IMR-90 (cell line): ENCODE measurements around the gene TMEM135. TPM values are rescaled to one million over a fixed set of nuclear protein-coding genes. Genes with fewer than 3 reads are reported as not detected.

Experiments
- ATAC-seq: fragments of 200-7000 bp; cut with Tn5 transposase; 2 replicates; pipeline ENCODE4 v1.9.1; 2020; ENCODE audit warnings: low read depth, mild to moderate bottlenecking, moderate library complexity
- BruUV-seq: library from RNA; stranded (reverse); fragments of 400-500 nt; replicated peaks from 2 replicates; lab custom pipeline; 2021; lab: Mats Ljungman, UMichigan
- CTCF ChIA-PET: fragments of 300-600 bp; formaldehyde crosslinking; extraction: SDS; loops from one replicate; lab custom pipeline; 2021; ENCODE audit warnings: antibody characterized with exemption; lab: Yijun Ruan, JAX
- POLR2A ChIA-PET: fragments of 300-600 bp; sonication (Branson Sonifier 250); formaldehyde crosslinking; loops from one replicate; lab custom pipeline; 2022; ENCODE audit warnings: antibody characterized with exemption; ENCODE audit not compliant: unreplicated experiment; lab: Charles Lee
- DNase-seq: peaks from one replicate; pipeline ENCODE4 v3.0.0; 2013
- H2AFZ ChIP-seq: replicated peaks from 2 replicates; pipeline ENCODE3; 2013; ENCODE audit warnings: low read length, mild to moderate bottlenecking; ENCODE audit not compliant: poor library complexity
- H2AK5ac ChIP-seq: 2 replicates; pipeline ENCODE4 v1.6.1; 2013; ENCODE audit warnings: low read depth, low read length, inconsistent platforms
- H2AK9ac ChIP-seq: replicated peaks from 2 replicates; pipeline ENCODE3; 2013; ENCODE audit warnings: mild to moderate bottlenecking, low read depth, low read length, moderate library complexity; ENCODE audit not compliant: poor library complexity
- H2BK120ac ChIP-seq: 2 replicates; pipeline ENCODE4 v1.6.1; 2013; ENCODE audit warnings: low read depth, low read length, inconsistent platforms
- H2BK15ac ChIP-seq: 3 replicates; pipeline ENCODE4 v1.6.1; 2013; ENCODE audit warnings: low read depth, low read length, inconsistent platforms
- H2BK20ac ChIP-seq: 2 replicates; pipeline ENCODE4 v1.6.1; 2013; ENCODE audit warnings: low read depth, mild to moderate bottlenecking, inconsistent platforms, low read length, moderate library complexity
- H2BK5ac ChIP-seq: 2 replicates; pipeline ENCODE4 v1.6.1; 2013; ENCODE audit warnings: mild to moderate bottlenecking, low read depth, low read length, inconsistent platforms; ENCODE audit not compliant: poor library complexity, severe bottlenecking
- H3K14ac ChIP-seq: replicated peaks from 2 replicates; pipeline ENCODE4 v1.6.1; 2013; ENCODE audit warnings: low read depth, low read length, inconsistent platforms
- H3K18ac ChIP-seq: 2 replicates; pipeline ENCODE4 v1.6.1; 2013; ENCODE audit warnings: low read depth, low read length, control low read depth
- H3K23ac ChIP-seq: 2 replicates; pipeline ENCODE4 v1.6.1; 2013; ENCODE audit warnings: low read depth, low read length, inconsistent platforms
- H3K27ac ChIP-seq: 2 replicates; pipeline ENCODE4 v1.5.1; 2013; ENCODE audit warnings: mild to moderate bottlenecking, control low read depth, low read length; ENCODE audit not compliant: insufficient read depth
- H3K27me3 ChIP-seq: 2 replicates; pipeline ENCODE4 v1.6.1; 2013; ENCODE audit warnings: low read length; ENCODE audit not compliant: control insufficient read depth, insufficient read depth
- H3K36me3 ChIP-seq: 2 replicates; pipeline ENCODE4 v1.6.1; 2013; ENCODE audit warnings: low read length, mixed read lengths; ENCODE audit not compliant: control insufficient read depth, insufficient read depth
- H3K4ac ChIP-seq: 2 replicates; pipeline ENCODE4 v1.6.1; 2013; ENCODE audit warnings: low read depth, low read length, inconsistent platforms
- H3K4me1 ChIP-seq: 2 replicates; pipeline ENCODE4 v1.6.1; 2013; ENCODE audit warnings: low read length, mixed read lengths; ENCODE audit not compliant: control insufficient read depth, insufficient read depth
- H3K4me2 ChIP-seq: 2 replicates; pipeline ENCODE4 v1.6.1; 2013; ENCODE audit warnings: low read depth, mild to moderate bottlenecking, control low read depth, low read length, moderate library complexity
- H3K4me3 ChIP-seq: 2 replicates; pipeline ENCODE4 v1.5.1; 2013; ENCODE audit warnings: low read depth, mild to moderate bottlenecking, control low read depth, low read length, moderate library complexity; ENCODE audit not compliant: insufficient read depth
- H3K56ac ChIP-seq: 2 replicates; pipeline ENCODE4 v1.6.1; 2013; ENCODE audit warnings: low read length, inconsistent platforms; ENCODE audit not compliant: insufficient read depth; ENCODE audit errors: extremely low read depth
- H3K79me1 ChIP-seq, 2 experiments: 2 replicates each; pipeline ENCODE4 v1.6.1; 2013; ENCODE audit warnings: low read length in 2 of 2, inconsistent platforms in 1 of 2, low read depth in 1 of 2
- H3K9ac ChIP-seq: 2 replicates; pipeline ENCODE4 v1.6.1; 2013; ENCODE audit warnings: low read depth, low read length, control low read depth
- H3K9me1 ChIP-seq: 2 replicates; pipeline ENCODE4 v1.6.1; 2013; ENCODE audit warnings: low read length, inconsistent platforms; ENCODE audit not compliant: insufficient read depth
- H3K9me3 ChIP-seq: 2 replicates; pipeline ENCODE4 v1.6.1; 2013; ENCODE audit warnings: low read length; ENCODE audit not compliant: control insufficient read depth, insufficient read depth
- H4K20me1 ChIP-seq: 2 replicates; pipeline ENCODE4 v1.6.1; 2013; ENCODE audit warnings: low read length, inconsistent platforms; ENCODE audit not compliant: insufficient read depth
- H4K5ac ChIP-seq: 2 replicates; pipeline ENCODE4 v1.6.1; 2013; ENCODE audit warnings: mild to moderate bottlenecking, low read depth, low read length, control low read depth
- H4K8ac ChIP-seq, 2 experiments: 2 replicates each; pipeline ENCODE4 v1.6.1; 2013; ENCODE audit warnings: low read depth in 2 of 2, low read length in 2 of 2, control low read depth in 1 of 2, inconsistent platforms in 1 of 2
- H4K91ac ChIP-seq: 2 replicates; pipeline ENCODE4 v1.6.1; 2013; ENCODE audit warnings: low read depth, low read length, inconsistent platforms; ENCODE audit not compliant: insufficient read depth
- BHLHE40 ChIP-seq: fragments of 150-350 bp; IDR thresholded peaks from 2 replicates; pipeline ENCODE4 v1.6.1; 2016; ENCODE audit warnings: mild to moderate bottlenecking, low read depth, low read length
- MAFK ChIP-seq: IDR thresholded peaks from 2 replicates; pipeline ENCODE4 v1.6.1; 2012; ENCODE audit warnings: low read depth, low read length, improper control_type of control experiment
- NFE2L2 ChIP-seq: fragments of 150-350 bp; IDR thresholded peaks from 2 replicates; pipeline ENCODE4 v1.6.1; 2016; ENCODE audit warnings: low read depth, mild to moderate bottlenecking, low read length
- POLR2A ChIP-seq: IDR thresholded peaks from 2 replicates; pipeline ENCODE4 v1.6.1; 2012; ENCODE audit warnings: mild to moderate bottlenecking, low read depth, low read length
- RAD21 ChIP-seq: IDR thresholded peaks from 2 replicates; pipeline ENCODE4 v1.6.1; 2012; ENCODE audit warnings: low read length, improper control_type of control experiment
- RCOR1 ChIP-seq: IDR thresholded peaks from 2 replicates; pipeline ENCODE4 v1.6.1; 2012; ENCODE audit warnings: mild to moderate bottlenecking, low read length, improper control_type of control experiment; ENCODE audit not compliant: insufficient replicate concordance
- RFX5 ChIP-seq: IDR thresholded peaks from 2 replicates; pipeline ENCODE4 v1.8.0; 2012; ENCODE audit warnings: low read depth, mild to moderate bottlenecking, low read length, moderate library complexity
- SMC3 ChIP-seq: fragments of 150-350 bp; IDR thresholded peaks from 2 replicates; pipeline ENCODE4 v1.6.1; 2016; ENCODE audit warnings: low read depth, mild to moderate bottlenecking, antibody characterized with exemption, low read length, moderate library complexity
- WGBS, 2 experiments: methylation state at CpG; one replicate each; pipeline versions ENCODE4 v1.1.5 to v1.1.7; 2013; ENCODE audit warnings: missing lambda C conversion rate in 2 of 2; ENCODE audit not compliant: insufficient read length in 1 of 2; ENCODE audit errors: extremely low coverage in 2 of 2; 5-methylcytosine and 5-hydroxymethylcytosine counted together
- dilution Hi-C: fragments of 300-500 bp; cut with HindIII; formaldehyde crosslinking; loops from one replicate; pipeline ENCODE4 v1.14.3; 2018; ENCODE audit warnings: low sequenced_read_pairs; ENCODE audit not compliant: unreplicated experiment
- in situ Hi-C: fragments of 300-500 bp; cut with MboI; formaldehyde crosslinking; loops from 3 replicates; pipeline ENCODE4 v1.14.3; 2019; ENCODE audit warnings: low sequenced_read_pairs, inconsistent platforms, mixed read lengths
- intact Hi-C: fragments of 100-400 bp; cut with micrococcal nuclease; formaldehyde crosslinking; loops from 2 replicates; pipeline ENCODE4 v1.10.0; 2022
- polyA plus RNA-seq, 3 experiments: library from polyadenylated mRNA; depleted of rRNA; stranded (reverse); fragments of >200 nt; gene quantifications; 2 replicates each; pipeline ENCODE4 v1.2.3, GENCODE V29; 2012; ENCODE audit warnings: low replicate concordance in 1 of 3
- total RNA-seq: library from RNA; depleted of rRNA; stranded (reverse); fragments of >200 nt; gene quantifications from 2 replicates; pipeline ENCODE4 v1.2.3, GENCODE V29; 2012
- TF ChIP-seq, protein P1 (sequence below): fragments of 150-350 bp; IDR thresholded peaks from 2 replicates; pipeline ENCODE4 v1.6.1; 2017; ENCODE audit warnings: mild to moderate bottlenecking, antibody characterized with exemption, low read length, low read depth
- TF ChIP-seq, protein P2 (sequence below): fragments of 150-350 bp; IDR thresholded peaks from 2 replicates; pipeline ENCODE4 v1.6.1; 2016; ENCODE audit warnings: low read depth, mild to moderate bottlenecking, low read length, moderate library complexity, borderline replicate concordance
- TF ChIP-seq, protein P3 (sequence below): conservative IDR thresholded peaks from 2 replicates; pipeline ENCODE4 v1.5.1; 2012; ENCODE audit warnings: mild to moderate bottlenecking, low read depth, low read length, improper control_type of control experiment

Gene TMEM135
- total and polyA plus RNA-seq, 2 of the 4 experiments (the other 2 are of a cell fraction) = 3.9 to 5.9 TPM

- no peak overlapping the region for H3K27ac ChIP-seq
- BruUV-seq = no TSS peak
- no peak overlapping the region for H2AK9ac ChIP-seq
- H3K4ac ChIP-seq = no peak overlapping the region
- H3K9me3 ChIP-seq = no peaks in the 10 kb centered on the region
- no peaks in the 10 kb centered on the region for H3K4me1 ChIP-seq
- H3K23ac ChIP-seq = no peak overlapping the region
- no peak overlapping the region for H4K5ac ChIP-seq
- H2BK15ac ChIP-seq = no peak overlapping the region
- WGBS, 2 experiments = no CpG with 5 or more reads among the region's 2 CpGs
- no peak overlapping the region for H4K91ac ChIP-seq
- TF ChIP-seq RAD21 (no peak), BHLHE40 (no peak), POLR2A (no peak), NFE2L2 (no peak), MAFK (no peak), SMC3 (no peak), RFX5 (no peak), RCOR1 (no peak)
- TF ChIP-seq, protein P1, sequence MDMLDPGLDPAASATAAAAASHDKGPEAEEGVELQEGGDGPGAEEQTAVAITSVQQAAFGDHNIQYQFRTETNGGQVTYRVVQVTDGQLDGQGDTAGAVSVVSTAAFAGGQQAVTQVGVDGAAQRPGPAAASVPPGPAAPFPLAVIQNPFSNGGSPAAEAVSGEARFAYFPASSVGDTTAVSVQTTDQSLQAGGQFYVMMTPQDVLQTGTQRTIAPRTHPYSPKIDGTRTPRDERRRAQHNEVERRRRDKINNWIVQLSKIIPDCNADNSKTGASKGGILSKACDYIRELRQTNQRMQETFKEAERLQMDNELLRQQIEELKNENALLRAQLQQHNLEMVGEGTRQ = no peak
- TF ChIP-seq, protein P2, sequence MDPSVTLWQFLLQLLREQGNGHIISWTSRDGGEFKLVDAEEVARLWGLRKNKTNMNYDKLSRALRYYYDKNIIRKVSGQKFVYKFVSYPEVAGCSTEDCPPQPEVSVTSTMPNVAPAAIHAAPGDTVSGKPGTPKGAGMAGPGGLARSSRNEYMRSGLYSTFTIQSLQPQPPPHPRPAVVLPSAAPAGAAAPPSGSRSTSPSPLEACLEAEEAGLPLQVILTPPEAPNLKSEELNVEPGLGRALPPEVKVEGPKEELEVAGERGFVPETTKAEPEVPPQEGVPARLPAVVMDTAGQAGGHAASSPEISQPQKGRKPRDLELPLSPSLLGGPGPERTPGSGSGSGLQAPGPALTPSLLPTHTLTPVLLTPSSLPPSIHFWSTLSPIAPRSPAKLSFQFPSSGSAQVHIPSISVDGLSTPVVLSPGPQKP = no peak
- TF ChIP-seq, protein P3, sequence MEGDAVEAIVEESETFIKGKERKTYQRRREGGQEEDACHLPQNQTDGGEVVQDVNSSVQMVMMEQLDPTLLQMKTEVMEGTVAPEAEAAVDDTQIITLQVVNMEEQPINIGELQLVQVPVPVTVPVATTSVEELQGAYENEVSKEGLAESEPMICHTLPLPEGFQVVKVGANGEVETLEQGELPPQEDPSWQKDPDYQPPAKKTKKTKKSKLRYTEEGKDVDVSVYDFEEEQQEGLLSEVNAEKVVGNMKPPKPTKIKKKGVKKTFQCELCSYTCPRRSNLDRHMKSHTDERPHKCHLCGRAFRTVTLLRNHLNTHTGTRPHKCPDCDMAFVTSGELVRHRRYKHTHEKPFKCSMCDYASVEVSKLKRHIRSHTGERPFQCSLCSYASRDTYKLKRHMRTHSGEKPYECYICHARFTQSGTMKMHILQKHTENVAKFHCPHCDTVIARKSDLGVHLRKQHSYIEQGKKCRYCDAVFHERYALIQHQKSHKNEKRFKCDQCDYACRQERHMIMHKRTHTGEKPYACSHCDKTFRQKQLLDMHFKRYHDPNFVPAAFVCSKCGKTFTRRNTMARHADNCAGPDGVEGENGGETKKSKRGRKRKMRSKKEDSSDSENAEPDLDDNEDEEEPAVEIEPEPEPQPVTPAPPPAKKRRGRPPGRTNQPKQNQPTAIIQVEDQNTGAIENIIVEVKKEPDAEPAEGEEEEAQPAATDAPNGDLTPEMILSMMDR = no peak
- no peak overlapping the region for H3K4me2 ChIP-seq
- H2BK20ac ChIP-seq = no peak overlapping the region
- H2AK5ac ChIP-seq = no peak overlapping the region
- intact Hi-C loops (no loop called here), in situ Hi-C loops (no loop called here), dilution Hi-C loops (no loop called here)
- no peak overlapping the region for H3K9ac ChIP-seq
- no peak overlapping the region for H3K14ac ChIP-seq
- CTCF ChIA-PET = no interaction called here
- DNase-seq (no peak), ATAC-seq (no peak)
- no peak overlapping the region for H2AFZ ChIP-seq
- POLR2A ChIA-PET = no interaction called here
- peaks cover 0 to 8% of the 10 kb centered on the region in 2 experiments; a peak in 1 of 4 replicates for H3K79me1 ChIP-seq
- no peaks in the 10 kb centered on the region for H3K36me3 ChIP-seq
- no peak overlapping the region for H3K18ac ChIP-seq
- H4K8ac ChIP-seq = no peak overlapping the region
- H2BK5ac ChIP-seq = no peak overlapping the region
- no peaks in the 10 kb centered on the region for H3K9me1 ChIP-seq
- H2BK120ac ChIP-seq = no peak overlapping the region
- no peak overlapping the region for H3K4me3 ChIP-seq
- H3K27me3 ChIP-seq = no peaks in the 10 kb centered on the region
- no peak overlapping the region for H3K56ac ChIP-seq
- H4K20me1 ChIP-seq = no peaks in the 10 kb centered on the region
These were observed 90.6 kb downstream of the TMEM135 start for GRCh38 chr11:87128372-87128771.
